ENCODE data around the gene GIPC1.

DNA sequence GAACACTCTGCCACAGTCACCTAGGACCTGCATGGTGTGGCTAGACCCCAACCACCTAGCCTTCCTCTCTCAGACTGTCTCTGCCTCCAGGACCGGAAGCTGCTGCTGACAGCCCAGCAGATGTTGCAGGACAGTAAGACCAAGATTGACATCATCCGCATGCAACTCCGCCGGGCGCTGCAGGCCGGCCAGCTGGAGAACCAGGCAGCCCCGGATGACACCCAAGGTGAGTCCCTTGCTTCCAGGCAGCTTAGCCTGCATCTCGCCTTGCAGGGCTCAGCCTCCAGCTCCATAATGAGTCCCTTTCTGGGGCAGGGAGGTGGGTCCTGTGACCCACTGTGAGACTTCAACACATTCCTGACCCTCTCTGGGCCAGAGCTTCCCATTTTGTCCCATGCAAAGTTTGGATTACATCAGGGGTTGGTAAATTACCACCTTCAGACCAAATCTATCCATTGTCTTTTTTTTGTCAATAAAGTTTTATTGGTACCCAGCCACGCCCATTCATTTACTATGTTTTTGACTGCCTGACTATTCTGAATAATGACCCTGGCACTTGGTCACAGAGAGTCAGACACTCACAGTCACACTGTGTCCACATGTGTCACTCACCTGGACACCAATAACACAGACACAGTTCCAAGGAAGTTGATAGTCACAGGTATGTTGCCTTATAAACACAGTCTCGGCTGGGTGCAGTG is 49.4 kb downstream of the GIPC1 start:
- TF ChIP-seq, protein P1, sequence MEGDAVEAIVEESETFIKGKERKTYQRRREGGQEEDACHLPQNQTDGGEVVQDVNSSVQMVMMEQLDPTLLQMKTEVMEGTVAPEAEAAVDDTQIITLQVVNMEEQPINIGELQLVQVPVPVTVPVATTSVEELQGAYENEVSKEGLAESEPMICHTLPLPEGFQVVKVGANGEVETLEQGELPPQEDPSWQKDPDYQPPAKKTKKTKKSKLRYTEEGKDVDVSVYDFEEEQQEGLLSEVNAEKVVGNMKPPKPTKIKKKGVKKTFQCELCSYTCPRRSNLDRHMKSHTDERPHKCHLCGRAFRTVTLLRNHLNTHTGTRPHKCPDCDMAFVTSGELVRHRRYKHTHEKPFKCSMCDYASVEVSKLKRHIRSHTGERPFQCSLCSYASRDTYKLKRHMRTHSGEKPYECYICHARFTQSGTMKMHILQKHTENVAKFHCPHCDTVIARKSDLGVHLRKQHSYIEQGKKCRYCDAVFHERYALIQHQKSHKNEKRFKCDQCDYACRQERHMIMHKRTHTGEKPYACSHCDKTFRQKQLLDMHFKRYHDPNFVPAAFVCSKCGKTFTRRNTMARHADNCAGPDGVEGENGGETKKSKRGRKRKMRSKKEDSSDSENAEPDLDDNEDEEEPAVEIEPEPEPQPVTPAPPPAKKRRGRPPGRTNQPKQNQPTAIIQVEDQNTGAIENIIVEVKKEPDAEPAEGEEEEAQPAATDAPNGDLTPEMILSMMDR (IDR thresholded peaks at IDR 0.05), result no peak
- TF ChIP-seq POLR2A (IDR thresholded peaks at IDR 0.05; ENCODE audit: low read length) (no peak), PBX3 (IDR thresholded peaks at IDR 0.05) (no peak), CEBPB (IDR thresholded peaks at IDR 0.05) (no peak), MAX (IDR thresholded peaks at IDR 0.05) (no peak), EHMT2 (IDR thresholded peaks at IDR 0.05; ENCODE audit: low read depth) (no peak), MYC (IDR thresholded peaks at IDR 0.05; ENCODE audit: borderline replicate concordance, low read length) (no peak), USF2 (IDR thresholded peaks at IDR 0.05) (no peak), RARB (CRISPR knock-in tag; IDR thresholded peaks at IDR 0.05) (no peak)

Data from A549 (cell line).